Measurements from ENCODE around the gene FRMD5.
"Not testable (repeated sequence)": the region's sequence is repeated elsewhere in the genome, so short reads cannot be mapped to it uniquely, and the experiment has no call there.

FRMD5 gene

GRCh38 chr15:43851251-43851650, 343.8 kb downstream of the FRMD5 start:
- no peak for TF ChIP-seq CTCF (IDR thresholded peaks at IDR 0.05; ENCODE audit: control insufficient read depth, extremely low read depth, insufficient read depth)
- no peak overlapping the region for H3K4me3 ChIP-seq (ENCODE audit: low read depth, low read length)
- DNase-seq (ENCODE audit: low read depth) = no peak

GRCh38 chr15:43845421-43845820, 349.6 kb downstream of the FRMD5 start:
- H3K4me3 ChIP-seq (ENCODE audit: low read depth, low read length) = no peak overlapping the region
- no peak for TF ChIP-seq CTCF (IDR thresholded peaks at IDR 0.05; ENCODE audit: control insufficient read depth, extremely low read depth, insufficient read depth)
- no peak for DNase-seq (ENCODE audit: low read depth)

GRCh38 chr15:43832485-43832884, 362.6 kb downstream of the FRMD5 start:
- not testable (repeated sequence) for H3K4me3 ChIP-seq (ENCODE audit: low read depth, low read length); DNase-seq (ENCODE audit: low read depth)

GRCh38 chr15:43831519-43832052, 363.5 kb downstream of the FRMD5 start:
- not testable (repeated sequence) for H3K4me3 ChIP-seq (ENCODE audit: low read depth, low read length)

GRCh38 chr15:43830691-43831275, 364.3 kb downstream of the FRMD5 start:
- DNase-seq (ENCODE audit: low read depth); H3K4me3 ChIP-seq (ENCODE audit: low read depth, low read length): not testable (repeated sequence)

More at GRCh38 chr15:43831519-43832052, 363.5 kb downstream of the FRMD5 start:
- not testable (repeated sequence) for DNase-seq (ENCODE audit: low read depth)

GRCh38 chr15:43829951-43830540, 365.0 kb downstream of the FRMD5 start:
- not testable (repeated sequence) for DNase-seq (ENCODE audit: low read depth); H3K4me3 ChIP-seq (ENCODE audit: low read depth, low read length)

- no peak for TF ChIP-seq CTCF (IDR thresholded peaks at IDR 0.05; ENCODE audit: control insufficient read depth, extremely low read depth, insufficient read depth)
- no peak for DNase-seq (ENCODE audit: low read depth)
- no peak overlapping the region for H3K4me3 ChIP-seq (ENCODE audit: low read depth, low read length)
These were observed 366.9 kb downstream of the FRMD5 start for GRCh38 chr15:43828061-43828657.

- peak within 1 kb of the TSS; percentile 45 for H3K4me3 ChIP-seq (ENCODE audit: low read depth, low read length)
- TF ChIP-seq CTCF (IDR thresholded peaks at IDR 0.05; ENCODE audit: control insufficient read depth, extremely low read depth, insufficient read depth) = no peak
- peak; percentile 11 for DNase-seq (ENCODE audit: low read depth)
These were observed 368.3 kb downstream of the FRMD5 start, which contains the start of gene WDR76 for GRCh38 chr15:43826508-43827341. TSS of gene WDR76 (plus strand) at chr15:43827002. CDS start at chr15:43827033, 31 bp downstream.
